Measurements from ENCODE around the gene HES3.

HES3 gene

GRCh38 chr1:6260433-6260934 lies 16.5 kb downstream of the HES3 start:
- Histone ChIP-seq H3K9me3 (ENCODE audit: control insufficient read depth, low read length) (no peaks in the 10 kb centered on the region), H3K9ac (ENCODE audit: low read length) (peak overlapping the region; percentile 73), H3K4me3 (ENCODE audit: low read length) (peak overlapping the region; percentile 76), H3K27me3 (replicated peaks; ENCODE audit: control insufficient read depth, insufficient read depth, low read length) (no peaks in the 10 kb centered on the region), H3K36me3 (ENCODE audit: control insufficient read depth, insufficient read depth, low read length, severe bottlenecking) (no peaks in the 10 kb centered on the region), H3K4me1 (ENCODE audit: control insufficient read depth, insufficient read depth, low read length) (peaks cover 31% of the 10 kb centered on the region)
- DNase-seq (ENCODE audit: low read depth) = peak; percentile 46

- Histone ChIP-seq H3K4me3 (ENCODE audit: low read length) (peak within 1 kb of the TSS; percentile 76), H3K27me3 (replicated peaks; ENCODE audit: control insufficient read depth, insufficient read depth, low read length) (no peaks in the 10 kb centered on the region), H3K9me3 (ENCODE audit: control insufficient read depth, low read length) (no peaks in the 10 kb centered on the region), H3K9ac (ENCODE audit: low read length) (peak within 1 kb of the TSS; percentile 73), H3K36me3 (ENCODE audit: control insufficient read depth, insufficient read depth, low read length, severe bottlenecking) (no peaks in the 10 kb centered on the region), H3K4me1 (ENCODE audit: control insufficient read depth, insufficient read depth, low read length) (peaks cover 31% of the 10 kb centered on the region)
- peak; percentile 77 for DNase-seq (ENCODE audit: low read depth)
Observed at GRCh38 chr1:6260961-6261614, 17.1 kb downstream of the HES3 start, which contains the start of gene GPR153. TSS of gene GPR153 (minus strand) at chr1:6261098. CDS start at chr1:6254905, 6,193 bp downstream.

- Histone ChIP-seq H3K36me3 (ENCODE audit: control insufficient read depth, insufficient read depth, low read length, severe bottlenecking) (no peaks in the 10 kb centered on the region), H3K4me3 (ENCODE audit: low read length) (peak overlapping the region; percentile 75), H3K9ac (ENCODE audit: low read length) (no peak overlapping the region), H3K4me1 (ENCODE audit: control insufficient read depth, insufficient read depth, low read length) (peaks cover 28% of the 10 kb centered on the region), H3K27me3 (replicated peaks; ENCODE audit: control insufficient read depth, insufficient read depth, low read length) (no peaks in the 10 kb centered on the region), H3K9me3 (ENCODE audit: control insufficient read depth, low read length) (no peaks in the 10 kb centered on the region)
- DNase-seq (ENCODE audit: low read depth) = no peak
Observed at GRCh38 chr1:6261615-6261995, 17.6 kb downstream of the HES3 start.

- Histone ChIP-seq H3K9me3 (ENCODE audit: control insufficient read depth, low read length) (no peaks in the 10 kb centered on the region), H3K9ac (ENCODE audit: low read length) (peak overlapping the region; percentile 5), H3K4me1 (ENCODE audit: control insufficient read depth, insufficient read depth, low read length) (peaks cover 25% of the 10 kb centered on the region), H3K36me3 (ENCODE audit: control insufficient read depth, insufficient read depth, low read length, severe bottlenecking) (no peaks in the 10 kb centered on the region), H3K4me3 (ENCODE audit: low read length) (no peak overlapping the region), H3K27me3 (replicated peaks; ENCODE audit: control insufficient read depth, insufficient read depth, low read length) (no peaks in the 10 kb centered on the region)
- DNase-seq (ENCODE audit: low read depth) = no peak
Observed at GRCh38 chr1:6262555-6263420, 18.8 kb downstream of the HES3 start.

GRCh38 chr1:6263716-6264115 lies 19.7 kb downstream of the HES3 start:
- Histone ChIP-seq H3K4me3 (ENCODE audit: low read length) (no peak overlapping the region), H3K9me3 (ENCODE audit: control insufficient read depth, low read length) (no peaks in the 10 kb centered on the region), H3K36me3 (ENCODE audit: control insufficient read depth, insufficient read depth, low read length, severe bottlenecking) (no peaks in the 10 kb centered on the region), H3K4me1 (ENCODE audit: control insufficient read depth, insufficient read depth, low read length) (peaks cover 26% of the 10 kb centered on the region), H3K27me3 (replicated peaks; ENCODE audit: control insufficient read depth, insufficient read depth, low read length) (no peaks in the 10 kb centered on the region), H3K9ac (ENCODE audit: low read length) (peak overlapping the region; percentile 5)
- DNase-seq (ENCODE audit: low read depth) = no peak

- DNase-seq (ENCODE audit: low read depth) = no peak
- Histone ChIP-seq H3K9ac (ENCODE audit: low read length) (no peak overlapping the region), H3K36me3 (ENCODE audit: control insufficient read depth, insufficient read depth, low read length, severe bottlenecking) (no peaks in the 10 kb centered on the region), H3K9me3 (ENCODE audit: control insufficient read depth, low read length) (no peaks in the 10 kb centered on the region), H3K27me3 (replicated peaks; ENCODE audit: control insufficient read depth, insufficient read depth, low read length) (no peaks in the 10 kb centered on the region), H3K4me3 (ENCODE audit: low read length) (no peak overlapping the region), H3K4me1 (ENCODE audit: control insufficient read depth, insufficient read depth, low read length) (peaks cover 19% of the 10 kb centered on the region)
Observed at GRCh38 chr1:6265151-6265550, 21.2 kb downstream of the HES3 start.

- no peaks in the 10 kb centered on the region for H3K9me3 ChIP-seq (ENCODE audit: control insufficient read depth, low read length)
- H3K4me1 ChIP-seq (ENCODE audit: control insufficient read depth, insufficient read depth, low read length) = peaks cover 19% of the 10 kb centered on the region
- H3K9ac ChIP-seq (ENCODE audit: low read length) = no peak overlapping the region
- no peak overlapping the region for H3K4me3 ChIP-seq (ENCODE audit: low read length)
- no peak for DNase-seq (ENCODE audit: low read depth)
- no peaks in the 10 kb centered on the region for H3K27me3 ChIP-seq (replicated peaks; ENCODE audit: control insufficient read depth, insufficient read depth, low read length)
- H3K36me3 ChIP-seq (ENCODE audit: control insufficient read depth, insufficient read depth, low read length, severe bottlenecking) = no peaks in the 10 kb centered on the region
Observed at GRCh38 chr1:6266641-6267040, 22.7 kb downstream of the HES3 start.

GRCh38 chr1:6267686-6268322 lies 23.8 kb downstream of the HES3 start:
- no peaks in the 10 kb centered on the region for H3K27me3 ChIP-seq (replicated peaks; ENCODE audit: control insufficient read depth, insufficient read depth, low read length)
- no peak for DNase-seq (ENCODE audit: low read depth)
- H3K4me1 ChIP-seq (ENCODE audit: control insufficient read depth, insufficient read depth, low read length) = peaks cover 16% of the 10 kb centered on the region
- no peak overlapping the region for H3K9ac ChIP-seq (ENCODE audit: low read length)
- H3K9me3 ChIP-seq (ENCODE audit: control insufficient read depth, low read length) = no peaks in the 10 kb centered on the region
- H3K4me3 ChIP-seq (ENCODE audit: low read length) = no peak overlapping the region
- no peaks in the 10 kb centered on the region for H3K36me3 ChIP-seq (ENCODE audit: control insufficient read depth, insufficient read depth, low read length, severe bottlenecking)

GRCh38 chr1:6268415-6268814 lies 24.4 kb downstream of the HES3 start:
- no peak for DNase-seq (ENCODE audit: low read depth)
- no peaks in the 10 kb centered on the region for H3K27me3 ChIP-seq (replicated peaks; ENCODE audit: control insufficient read depth, insufficient read depth, low read length)
- H3K4me3 ChIP-seq (ENCODE audit: low read length) = no peak overlapping the region

GRCh38 chr1:6269296-6269695 lies 25.3 kb downstream of the HES3 start:
- H3K9me3 ChIP-seq (ENCODE audit: control insufficient read depth, low read length) = no peaks in the 10 kb centered on the region
- no peaks in the 10 kb centered on the region for H3K36me3 ChIP-seq (ENCODE audit: control insufficient read depth, insufficient read depth, low read length, severe bottlenecking)
- no peak overlapping the region for H3K4me3 ChIP-seq (ENCODE audit: low read length)
- no peak overlapping the region for H3K9ac ChIP-seq (ENCODE audit: low read length)
- no peaks in the 10 kb centered on the region for H3K27me3 ChIP-seq (replicated peaks; ENCODE audit: control insufficient read depth, insufficient read depth, low read length)
- peaks cover 3% of the 10 kb centered on the region for H3K4me1 ChIP-seq (ENCODE audit: control insufficient read depth, insufficient read depth, low read length)
- no peak for DNase-seq (ENCODE audit: low read depth)

More at GRCh38 chr1:6268415-6268814, 24.4 kb downstream of the HES3 start:
- Histone ChIP-seq H3K9me3 (ENCODE audit: control insufficient read depth, low read length) (no peaks in the 10 kb centered on the region), H3K9ac (ENCODE audit: low read length) (no peak overlapping the region), H3K4me1 (ENCODE audit: control insufficient read depth, insufficient read depth, low read length) (peaks cover 10% of the 10 kb centered on the region), H3K36me3 (ENCODE audit: control insufficient read depth, insufficient read depth, low read length, severe bottlenecking) (no peaks in the 10 kb centered on the region)
